Measurements from ENCODE around the gene PPP2R2B.
"Not testable (repeated sequence)": the region's sequence is repeated elsewhere in the genome, so short reads cannot be mapped to it uniquely, and the experiment has no call there.

The PPP2R2B gene

GRCh38 chr5:146618434-146618833, 260.1 kb downstream of the PPP2R2B start:
- H3K4ac ChIP-seq (ENCODE audit: low read depth, low read length), result no peak overlapping the region
- no CpG with 5 or more reads among the region's 6 CpGs for WGBS (ENCODE audit: extremely low coverage, insufficient coverage, insufficient read length)
- no peaks in the 10 kb centered on the region for H3K27me3 ChIP-seq (ENCODE audit: insufficient read depth, low read length)
- no peak overlapping the region for H2BK5ac ChIP-seq (ENCODE audit: low read depth, low read length, poor library complexity)
- H3K23ac ChIP-seq (ENCODE audit: low read length), result no peak overlapping the region
- no peak overlapping the region for H3K27ac ChIP-seq (ENCODE audit: low read depth, low read length)
- H4K12ac ChIP-seq (ENCODE audit: low read depth, low read length), result no peak overlapping the region
- H3K79me1 ChIP-seq (ENCODE audit: low read length), result no peaks in the 10 kb centered on the region
- H3K9me3 ChIP-seq (ENCODE audit: insufficient read depth, low read depth, low read length), result no peaks in the 10 kb centered on the region
- H3K4me1 ChIP-seq (ENCODE audit: control insufficient read depth in 1 of 2, insufficient read depth in 2 of 2, low read length in 2 of 2), result no peaks in the 10 kb centered on the region
- no peak overlapping the region for H3K4me2 ChIP-seq (ENCODE audit: low read length)
- no peak overlapping the region for H3K14ac ChIP-seq (ENCODE audit: low read length)
- no peak overlapping the region for H3K4me3 ChIP-seq (ENCODE audit: low read depth, low read length)
- H3K18ac ChIP-seq (ENCODE audit: low read length), result no peak overlapping the region
- no peak for DNase-seq
- no peaks in the 10 kb centered on the region for H3K36me3 ChIP-seq (ENCODE audit: control insufficient read depth in 1 of 2, insufficient read depth in 2 of 2, low read length in 2 of 2)
- H3K9ac ChIP-seq (ENCODE audit: low read length), result no peak overlapping the region
- no peak overlapping the region for H4K8ac ChIP-seq (ENCODE audit: low read depth, low read length)
- H4K91ac ChIP-seq (ENCODE audit: low read depth, low read length), result no peak overlapping the region
- H2BK120ac ChIP-seq (ENCODE audit: insufficient read depth, low read length, poor library complexity), result no peak overlapping the region
- H3K79me2 ChIP-seq (ENCODE audit: control insufficient read depth, insufficient read depth, low read length, poor library complexity), result no peaks in the 10 kb centered on the region
- no peak overlapping the region for H2AK5ac ChIP-seq (ENCODE audit: low read length)
- no peak overlapping the region for H2BK12ac ChIP-seq (ENCODE audit: low read length)
- no peak overlapping the region for H2AFZ ChIP-seq (ENCODE audit: insufficient read depth, low read length, poor library complexity)

- not testable (repeated sequence) for H3K4me1 ChIP-seq (ENCODE audit: control insufficient read depth in 1 of 2, insufficient read depth in 2 of 2, low read length in 2 of 2); H3K36me3 ChIP-seq (ENCODE audit: control insufficient read depth in 1 of 2, insufficient read depth in 2 of 2, low read length in 2 of 2); H3K23ac ChIP-seq (ENCODE audit: low read length); H3K9me3 ChIP-seq (ENCODE audit: insufficient read depth, low read depth, low read length); H3K4ac ChIP-seq (ENCODE audit: low read depth, low read length); H2BK5ac ChIP-seq (ENCODE audit: low read depth, low read length, poor library complexity); H3K27ac ChIP-seq (ENCODE audit: low read depth, low read length); H3K79me1 ChIP-seq (ENCODE audit: low read length); H3K79me2 ChIP-seq (ENCODE audit: control insufficient read depth, insufficient read depth, low read length, poor library complexity); H2AK5ac ChIP-seq (ENCODE audit: low read length); H3K18ac ChIP-seq (ENCODE audit: low read length); DNase-seq; H3K14ac ChIP-seq (ENCODE audit: low read length); H3K4me3 ChIP-seq (ENCODE audit: low read depth, low read length); H2BK12ac ChIP-seq (ENCODE audit: low read length); H3K27me3 ChIP-seq (ENCODE audit: insufficient read depth, low read length); H2BK120ac ChIP-seq (ENCODE audit: insufficient read depth, low read length, poor library complexity); H2AFZ ChIP-seq (ENCODE audit: insufficient read depth, low read length, poor library complexity); H3K9ac ChIP-seq (ENCODE audit: low read length); H4K8ac ChIP-seq (ENCODE audit: low read depth, low read length); H4K91ac ChIP-seq (ENCODE audit: low read depth, low read length); H3K4me2 ChIP-seq (ENCODE audit: low read length); H4K12ac ChIP-seq (ENCODE audit: low read depth, low read length)
- no CpG with 5 or more reads among the region's 17 CpGs for WGBS (ENCODE audit: extremely low coverage, insufficient coverage, insufficient read length)
Observed at GRCh38 chr5:146609731-146610130, 268.8 kb downstream of the PPP2R2B start.

- Histone ChIP-seq H2BK5ac (ENCODE audit: low read depth, low read length, poor library complexity) (no peak overlapping the region), H2BK12ac (ENCODE audit: low read length) (no peak overlapping the region)
Observed at GRCh38 chr5:146607659-146608332, 270.8 kb downstream of the PPP2R2B start.

GRCh38 chr5:146606893-146607292, 271.7 kb downstream of the PPP2R2B start:
- DNase-seq, result no peak
- Histone ChIP-seq H3K18ac (ENCODE audit: low read length) (no peak overlapping the region), H3K27ac (ENCODE audit: low read depth, low read length) (no peak overlapping the region), H2BK12ac (ENCODE audit: low read length) (no peak overlapping the region), H3K4me3 (ENCODE audit: low read depth, low read length) (no peak overlapping the region), H3K4me1 (ENCODE audit: control insufficient read depth in 1 of 2, insufficient read depth in 2 of 2, low read length in 2 of 2) (no peaks in the 10 kb centered on the region), H2BK5ac (ENCODE audit: low read depth, low read length, poor library complexity) (no peak overlapping the region), H4K12ac (ENCODE audit: low read depth, low read length) (no peak overlapping the region), H2BK120ac (ENCODE audit: insufficient read depth, low read length, poor library complexity) (no peak overlapping the region), H2AK5ac (ENCODE audit: low read length) (no peak overlapping the region), H3K14ac (ENCODE audit: low read length) (no peak overlapping the region), H2AFZ (ENCODE audit: insufficient read depth, low read length, poor library complexity) (no peak overlapping the region), H3K9me3 (ENCODE audit: insufficient read depth, low read depth, low read length) (no peaks in the 10 kb centered on the region), H3K23ac (ENCODE audit: low read length) (no peak overlapping the region), H3K9ac (ENCODE audit: low read length) (no peak overlapping the region), H4K8ac (ENCODE audit: low read depth, low read length) (no peak overlapping the region), H3K79me2 (ENCODE audit: control insufficient read depth, insufficient read depth, low read length, poor library complexity) (no peaks in the 10 kb centered on the region), H3K79me1 (ENCODE audit: low read length) (no peaks in the 10 kb centered on the region), H4K91ac (ENCODE audit: low read depth, low read length) (no peak overlapping the region), H3K4me2 (ENCODE audit: low read length) (no peak overlapping the region), H3K27me3 (ENCODE audit: insufficient read depth, low read length) (no peaks in the 10 kb centered on the region), H3K36me3 (ENCODE audit: control insufficient read depth in 1 of 2, insufficient read depth in 2 of 2, low read length in 2 of 2) (no peaks in the 10 kb centered on the region), H3K4ac (ENCODE audit: low read depth, low read length) (no peak overlapping the region)
- WGBS (ENCODE audit: extremely low coverage, insufficient coverage, insufficient read length), result no CpG with 5 or more reads among the region's 11 CpGs

More at GRCh38 chr5:146607659-146608332, 270.8 kb downstream of the PPP2R2B start:
- Histone ChIP-seq H3K27me3 (ENCODE audit: insufficient read depth, low read length) (no peaks in the 10 kb centered on the region), H4K8ac (ENCODE audit: low read depth, low read length) (no peak overlapping the region), H3K23ac (ENCODE audit: low read length) (no peak overlapping the region), H3K36me3 (ENCODE audit: control insufficient read depth in 1 of 2, insufficient read depth in 2 of 2, low read length in 2 of 2) (no peaks in the 10 kb centered on the region), H3K4me3 (ENCODE audit: low read depth, low read length) (no peak overlapping the region), H4K12ac (ENCODE audit: low read depth, low read length) (no peak overlapping the region), H2AK5ac (ENCODE audit: low read length) (no peak overlapping the region), H3K4ac (ENCODE audit: low read depth, low read length) (no peak overlapping the region), H3K18ac (ENCODE audit: low read length) (no peak overlapping the region), H3K79me2 (ENCODE audit: control insufficient read depth, insufficient read depth, low read length, poor library complexity) (no peaks in the 10 kb centered on the region), H3K27ac (ENCODE audit: low read depth, low read length) (no peak overlapping the region), H2AFZ (ENCODE audit: insufficient read depth, low read length, poor library complexity) (no peak overlapping the region), H2BK120ac (ENCODE audit: insufficient read depth, low read length, poor library complexity) (no peak overlapping the region), H3K9me3 (ENCODE audit: insufficient read depth, low read depth, low read length) (no peaks in the 10 kb centered on the region), H3K79me1 (ENCODE audit: low read length) (no peaks in the 10 kb centered on the region), H3K4me1 (ENCODE audit: control insufficient read depth in 1 of 2, insufficient read depth in 2 of 2, low read length in 2 of 2) (no peaks in the 10 kb centered on the region), H3K9ac (ENCODE audit: low read length) (no peak overlapping the region), H3K4me2 (ENCODE audit: low read length) (no peak overlapping the region), H3K14ac (ENCODE audit: low read length) (no peak overlapping the region), H4K91ac (ENCODE audit: low read depth, low read length) (no peak overlapping the region)
- DNase-seq, result no peak

Data from trophoblast cell (in vitro differentiated cells and primary cell).